Neural cell (in vitro differentiated cells): ENCODE results near the gene MRPL22. TPM values are rescaled to one million over a fixed set of nuclear protein-coding genes. Genes with fewer than 3 reads are reported as not detected.

Experiments
- H2AFZ ChIP-seq: fragments of 200-600, 300-800 bp; sonication (generic), shearing (Covaris generic); 2 replicates; pipeline ENCODE4 v1.6.0; 2014; ENCODE audit warnings: low read depth, mild to moderate bottlenecking, antibody characterized with exemption, low read length, moderate library complexity
- H3F3A ChIP-seq: fragments of 200-600 bp; shearing (Covaris generic); 2 replicates; pipeline ENCODE4 v1.6.1; 2016; ENCODE audit warnings: mild to moderate bottlenecking, moderate library complexity, mixed read lengths, antibody characterized with exemption, low read length; ENCODE audit not compliant: insufficient read depth, poor library complexity, severe bottlenecking
- H3K27ac ChIP-seq: fragments of 200-600, 300-800 bp; sonication (generic), shearing (Covaris generic); 2 replicates; pipeline ENCODE4 v1.5.1; 2014; ENCODE audit warnings: mild to moderate bottlenecking, low read length, moderate library complexity
- H3K27me3 ChIP-seq: fragments of 300-800, 200-600 bp; sonication (generic), shearing (Covaris generic); 2 replicates; pipeline ENCODE4 v1.6.0; 2014; ENCODE audit warnings: mild to moderate bottlenecking, low read depth, low read length, moderate library complexity; ENCODE audit not compliant: insufficient read depth
- H3K36me3 ChIP-seq: fragments of 300-800, 200-600 bp; sonication (generic), shearing (Covaris generic); 2 replicates; pipeline ENCODE4 v1.5.1; 2014; ENCODE audit warnings: mild to moderate bottlenecking, antibody characterized with exemption, low read length, moderate library complexity; ENCODE audit not compliant: insufficient read depth
- H3K4me2 ChIP-seq: fragments of 300-800, 200-600 bp; sonication (generic), shearing (Covaris generic); 2 replicates; pipeline ENCODE4 v1.6.0; 2014; ENCODE audit warnings: mild to moderate bottlenecking, low read length
- H3K4me3 ChIP-seq: fragments of 300-800, 200-600 bp; sonication (generic), shearing (Covaris generic); 2 replicates; pipeline ENCODE4 v1.5.1; 2014; ENCODE audit warnings: mild to moderate bottlenecking, low read length, moderate library complexity
- H3K79me2 ChIP-seq: fragments of 200-600 bp; shearing (Covaris generic); replicated peaks from 2 replicates; pipeline ENCODE4 v1.6.0; 2014; ENCODE audit warnings: mild to moderate bottlenecking, low read length, moderate library complexity; ENCODE audit not compliant: insufficient read depth
- H3K9ac ChIP-seq: fragments of 300-800, 200-600 bp; sonication (generic), shearing (Covaris generic); 2 replicates; pipeline ENCODE4 v1.6.1; 2016; ENCODE audit warnings: mild to moderate bottlenecking, low read length, mixed read lengths
- H3K9me2 ChIP-seq: fragments of 200-600 bp; shearing (Covaris generic); 2 replicates; pipeline ENCODE4 v1.6.1; 2016; ENCODE audit warnings: mild to moderate bottlenecking, low read length, mixed read lengths; ENCODE audit not compliant: insufficient read depth
- H3K9me3 ChIP-seq: fragments of 200-600, 300-800 bp; sonication (generic), shearing (Covaris generic); 2 replicates; pipeline ENCODE4 v1.6.1; 2016; ENCODE audit warnings: mild to moderate bottlenecking, mixed run types, low read length, moderate library complexity, mixed read lengths
- H4K20me1 ChIP-seq: fragments of 200-600 bp; shearing (Covaris generic); 2 replicates; pipeline ENCODE4 v1.6.1; 2016; ENCODE audit warnings: mild to moderate bottlenecking, mixed run types; ENCODE audit not compliant: insufficient read depth
- CTCF ChIP-seq: fragments of 450-650 bp; IDR thresholded peaks from 2 replicates; pipeline ENCODE4 v1.5.1; 2014; ENCODE audit warnings: antibody characterized with exemption, mild to moderate bottlenecking, moderate library complexity; ENCODE audit not compliant: poor library complexity, severe bottlenecking
- EP300 ChIP-seq: fragments of 450-650 bp; conservative IDR thresholded peaks from 2 replicates; pipeline ENCODE4 v1.6.1; 2014; ENCODE audit warnings: antibody characterized with exemption, mild to moderate bottlenecking, moderate library complexity; ENCODE audit not compliant: poor library complexity, severe bottlenecking
- EZH2 ChIP-seq: fragments of 200-600, 300-800 bp; shearing (Covaris generic), sonication (generic); IDR thresholded peaks from 2 replicates; pipeline ENCODE4 v1.6.1; 2014; ENCODE audit warnings: antibody characterized with exemption, low read length, borderline replicate concordance, mild to moderate bottlenecking; ENCODE audit not compliant: insufficient read depth, poor library complexity, severe bottlenecking
- MXI1 ChIP-seq: fragments of 450-650 bp; conservative IDR thresholded peaks from 2 replicates; pipeline ENCODE4 v1.6.1; 2014; ENCODE audit warnings: antibody characterized with exemption, mild to moderate bottlenecking; ENCODE audit not compliant: poor library complexity, severe bottlenecking
- POLR2AphosphoS5 ChIP-seq: IDR thresholded peaks from 2 replicates; pipeline ENCODE4 v1.6.1; 2012
- RAD21 ChIP-seq: fragments of 450-650 bp; conservative IDR thresholded peaks from 2 replicates; pipeline ENCODE4 v1.6.1; 2014; ENCODE audit warnings: antibody characterized with exemption, mild to moderate bottlenecking, moderate library complexity
- REST ChIP-seq: IDR thresholded peaks from 2 replicates; pipeline ENCODE4 v1.6.1; 2012; ENCODE audit warnings: borderline replicate concordance
- SMC3 ChIP-seq: fragments of 450-650 bp; conservative IDR thresholded peaks from 2 replicates; pipeline ENCODE4 v1.6.1; 2014; ENCODE audit warnings: antibody characterized with exemption, mild to moderate bottlenecking, moderate library complexity; ENCODE audit not compliant: poor library complexity
- TAF1 ChIP-seq: IDR thresholded peaks from 2 replicates; pipeline ENCODE4 v1.6.1; 2012; ENCODE audit warnings: low read depth
- polyA plus RNA-seq: library from polyadenylated mRNA; depleted of rRNA; stranded (reverse); fragments of >200 nt; gene quantifications from 2 replicates; pipeline ENCODE4 v1.2.3, GENCODE V29; 2014

The MRPL22 gene
- polyA plus RNA-seq, 1 donor from 2014 or later = 28.0 TPM

DNA sequence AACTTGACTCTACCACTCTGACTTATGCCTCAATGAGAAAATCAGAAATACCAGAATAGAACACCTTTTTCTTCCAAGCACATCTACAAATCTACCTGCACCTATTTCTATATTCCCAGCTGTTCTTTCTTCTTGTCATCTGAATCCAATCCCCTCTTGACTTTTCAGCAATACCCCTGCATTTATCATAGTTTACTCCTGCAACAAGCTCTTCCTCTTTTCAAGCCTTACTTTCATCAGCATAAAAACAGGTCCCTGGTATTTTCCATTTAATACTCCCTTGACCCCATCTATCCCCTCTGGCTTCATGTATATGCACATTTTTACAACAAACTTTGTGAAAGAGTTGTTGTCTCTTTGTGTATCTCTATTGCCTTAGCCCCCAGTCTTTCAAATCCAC lies 6.0 kb upstream of the MRPL22 start:
- Histone ChIP-seq H3K4me2 (no peak overlapping the region), H3K36me3 (peaks cover 6% of the 10 kb centered on the region), H3K4me3 (no peak overlapping the region), H3K9ac (no peak overlapping the region), H3K27ac (no peak overlapping the region), H3K9me3 (no peaks in the 10 kb centered on the region), H3K79me2 (peaks cover 3% of the 10 kb centered on the region), H4K20me1 (no peaks in the 10 kb centered on the region), H2AFZ (no peak overlapping the region), H3K27me3 (no peaks in the 10 kb centered on the region), H3K9me2 (no peaks in the 10 kb centered on the region), H3F3A (no peaks in the 10 kb centered on the region)
- no peak for TF ChIP-seq CTCF
- TF ChIP-seq EZH2 = no peak
- no peak for TF ChIP-seq EP300
- no peak for TF ChIP-seq POLR2AphosphoS5
- no peak for TF ChIP-seq RAD21
- TF ChIP-seq REST = no peak

DNA sequence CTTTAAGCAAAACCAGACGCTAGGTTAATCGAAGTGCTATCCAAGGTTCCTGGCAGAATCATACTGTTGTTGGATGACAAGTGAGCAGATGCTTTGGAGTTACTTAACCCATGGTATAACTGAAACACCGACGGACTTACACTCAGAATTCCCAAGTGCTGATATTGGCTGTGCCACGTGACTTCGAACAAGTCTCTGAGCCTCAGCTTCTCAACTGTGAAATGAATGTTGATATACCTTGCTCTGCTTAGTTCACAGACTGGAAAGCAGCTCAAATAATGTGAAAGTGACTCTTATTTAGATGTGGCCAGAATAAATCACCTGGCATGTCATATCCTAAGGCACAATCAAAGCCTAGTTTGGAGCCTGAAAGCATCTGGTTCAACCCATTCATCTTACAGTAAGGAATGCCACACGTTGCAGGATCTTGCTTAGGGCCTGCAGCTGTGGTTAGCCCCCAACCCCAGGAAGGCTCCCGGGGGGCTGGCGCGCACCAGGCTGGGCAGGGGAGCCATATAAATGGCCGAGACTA lies 3.6 kb upstream of the MRPL22 start:
- TF ChIP-seq CTCF = no peak
- no peak for TF ChIP-seq MXI1
- no peak for TF ChIP-seq TAF1
- no peak for TF ChIP-seq RAD21
- no peak for TF ChIP-seq EP300
- TF ChIP-seq POLR2AphosphoS5 = no peak
- no peak for TF ChIP-seq EZH2
- no peak for TF ChIP-seq REST
- TF ChIP-seq SMC3 = no peak
- Histone ChIP-seq H3K27me3 (no peaks in the 10 kb centered on the region), H3K4me3 (peak overlapping the region; percentile 87), H3K27ac (no peak overlapping the region), H3K9me2 (no peaks in the 10 kb centered on the region), H2AFZ (peak overlapping the region; percentile 78), H3F3A (no peaks in the 10 kb centered on the region), H3K9ac (peak overlapping the region; percentile 73), H3K79me2 (peaks cover 16% of the 10 kb centered on the region), H3K36me3 (no peaks in the 10 kb centered on the region), H4K20me1 (no peaks in the 10 kb centered on the region), H3K9me3 (no peaks in the 10 kb centered on the region), H3K4me2 (peak overlapping the region; percentile 79)
